Activated T-cell treated with anti-CD3 and anti-CD28 coated beads for 1 hour (primary cell): ENCODE data around the gene COX10.
A peak's percentile ranks its signal among the peaks of the same experiment; 100 is the strongest.
"Not testable (repeated sequence)": the region's sequence is repeated elsewhere in the genome, so short reads cannot be mapped to it uniquely, and the experiment has no call there.

Experiments
- DNase-seq: peaks from one replicate; pipeline ENCODE4 v3.0.0-alpha.2; 2020; ENCODE audit warnings: low read depth

The COX10 gene

DNA sequence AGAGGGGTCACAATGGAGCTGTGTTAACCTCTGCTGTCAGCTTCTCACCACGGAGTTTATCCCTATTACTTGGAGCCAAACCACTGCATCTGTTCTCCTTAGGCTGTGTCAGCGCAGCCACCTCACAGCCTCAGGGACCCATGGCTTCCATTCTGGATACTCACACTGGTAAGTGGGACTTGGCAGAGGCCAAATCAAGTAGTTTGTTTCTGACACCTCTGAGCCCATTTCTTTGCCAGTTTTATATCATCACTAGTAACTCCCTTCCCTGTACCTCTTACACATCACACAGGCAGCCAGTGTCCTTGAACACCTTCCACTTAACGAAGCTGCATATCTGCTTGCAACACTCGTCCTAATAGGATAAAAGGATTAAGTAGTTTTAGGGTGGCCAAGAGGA, 108.5 kb downstream of the COX10 start:
- not testable (repeated sequence) for DNase-seq

DNA sequence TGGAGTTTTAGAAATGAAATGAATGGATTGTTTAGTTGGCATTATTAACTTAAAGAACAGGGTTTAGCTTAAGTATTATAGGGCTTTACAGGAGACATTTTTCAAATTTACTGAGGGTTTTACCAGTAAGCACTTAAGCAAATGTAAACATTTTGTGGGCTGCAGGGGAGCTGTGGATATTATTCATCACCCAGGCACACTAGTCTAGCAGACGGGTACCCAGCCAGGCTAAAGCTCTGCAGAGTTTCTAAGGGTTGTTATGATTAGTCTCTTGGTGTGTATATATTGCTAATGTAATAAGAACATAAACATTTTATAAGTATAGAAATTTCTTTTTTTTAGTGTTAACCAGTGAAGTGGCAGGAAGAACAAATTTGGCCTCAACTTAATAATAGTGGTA, 110.6 kb downstream of the COX10 start:
- not testable (repeated sequence) for DNase-seq

DNA sequence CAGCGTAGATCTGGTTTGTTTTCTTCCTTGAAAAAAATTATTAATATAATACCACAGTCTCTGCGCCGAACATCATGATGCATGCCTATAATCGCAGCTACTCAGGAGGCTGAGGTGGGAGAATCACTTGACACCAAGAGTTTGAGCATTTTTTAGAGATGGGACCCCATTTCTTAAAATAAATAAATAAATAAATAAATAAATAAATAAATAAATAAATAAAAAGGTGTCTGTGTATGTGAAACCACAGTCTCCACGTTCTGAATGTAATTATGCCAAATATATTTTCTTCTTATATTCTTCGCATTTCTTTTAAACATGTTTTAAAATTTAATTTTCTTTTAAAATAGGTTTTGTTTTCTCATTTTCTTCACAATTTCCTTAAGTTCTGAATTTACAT, 112.8 kb downstream of the COX10 start:
- DNase-seq: not testable (repeated sequence)

DNA sequence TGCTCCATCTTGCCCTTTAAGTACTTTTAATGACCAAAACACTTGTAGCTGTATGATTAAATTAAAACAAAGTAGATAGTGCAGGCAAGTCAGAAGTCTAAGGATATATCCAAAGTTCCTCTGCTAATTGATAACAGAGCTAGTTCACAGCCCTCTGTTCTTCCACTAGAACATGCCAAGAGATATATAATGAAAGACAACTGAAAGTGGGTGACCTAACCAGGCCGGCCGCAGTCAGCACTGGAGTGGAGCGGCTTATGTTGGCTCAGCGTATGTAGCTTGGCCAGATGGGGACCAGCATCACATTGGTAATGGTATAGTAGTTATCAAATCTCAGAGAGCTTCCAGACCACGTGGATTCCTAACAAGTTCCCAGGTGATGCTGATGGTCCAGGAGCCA, 115.2 kb downstream of the COX10 start:
- not testable (repeated sequence) for DNase-seq

DNA sequence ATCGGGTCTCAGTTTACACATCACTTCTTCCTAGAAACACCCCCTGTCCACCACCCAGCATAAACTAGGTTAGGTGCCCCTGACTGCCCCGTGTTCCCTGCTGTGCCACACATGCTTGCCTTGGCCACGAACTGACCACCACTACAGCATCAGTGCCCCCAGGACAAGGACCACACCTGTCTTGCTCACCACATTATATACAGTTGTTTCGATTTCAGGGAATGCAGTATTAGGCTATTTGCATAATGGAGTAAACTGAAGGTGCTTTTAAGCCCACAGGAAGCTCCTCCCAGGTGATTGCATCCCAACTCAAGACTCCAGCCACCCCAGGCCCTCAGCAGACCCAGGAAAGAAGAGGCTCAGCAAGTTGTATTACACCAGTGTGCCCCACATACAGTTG, 117.1 kb downstream of the COX10 start:
- not testable (repeated sequence) for DNase-seq

DNA sequence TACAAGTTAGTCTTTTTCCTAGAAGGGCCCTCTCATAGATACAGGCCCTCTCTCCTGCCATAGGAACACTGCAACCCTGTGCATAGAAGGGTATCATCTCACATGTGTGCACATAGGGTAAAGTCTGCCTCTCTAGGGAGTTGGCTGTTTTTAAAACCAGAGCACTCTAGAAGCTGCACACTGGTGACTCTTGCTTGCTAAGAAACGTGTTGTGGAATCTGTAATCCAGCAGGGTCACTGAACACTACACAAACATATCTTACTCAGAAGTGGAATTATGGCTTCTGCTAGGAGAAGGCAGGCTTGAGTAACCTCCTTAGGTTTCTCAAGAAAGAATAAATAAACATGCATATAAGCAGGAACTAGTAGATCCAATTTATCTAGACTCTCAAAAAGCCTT, 121.5 kb downstream of the COX10 start:
- not testable (repeated sequence) for DNase-seq

DNA sequence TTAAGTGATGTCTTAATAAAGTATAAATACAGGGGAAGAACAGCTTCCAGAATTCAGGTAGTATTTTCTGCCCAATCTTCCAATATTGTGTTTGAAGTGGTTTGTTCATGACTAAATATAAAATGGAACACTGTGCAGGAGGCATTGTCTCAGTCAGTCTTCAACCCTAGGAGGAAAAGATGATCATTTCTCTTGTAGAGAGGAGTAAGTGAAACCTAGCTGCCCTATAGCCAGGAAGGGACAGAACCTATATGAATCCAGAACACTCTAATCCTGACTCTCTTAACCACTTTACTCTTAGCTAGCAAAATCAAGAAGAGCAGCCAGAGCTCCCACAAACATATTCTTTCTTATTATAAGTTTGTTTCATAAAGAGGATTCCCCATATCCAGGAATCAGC, 122.2 kb downstream of the COX10 start:
- DNase-seq: not testable (repeated sequence)

DNA sequence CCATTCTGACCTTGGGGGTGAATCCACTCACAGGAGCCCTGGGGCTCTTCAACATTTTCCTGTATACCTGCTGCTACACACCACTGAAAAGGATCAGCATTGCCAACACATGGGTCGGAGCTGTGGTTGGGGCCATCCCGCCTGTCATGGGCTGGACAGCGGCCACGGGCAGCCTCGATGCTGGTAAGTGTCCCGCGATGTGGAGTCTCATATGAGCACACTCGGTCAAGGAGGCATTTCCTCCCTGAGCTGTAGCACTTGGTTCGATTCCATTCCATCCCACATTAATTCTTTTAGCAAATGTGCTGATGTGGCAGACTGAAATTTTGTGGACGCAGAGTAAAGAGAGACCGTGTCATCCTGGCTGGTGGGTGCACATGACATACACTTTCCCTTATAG, 122.7 kb downstream of the COX10 start:
- DNase-seq: not testable (repeated sequence)

DNA sequence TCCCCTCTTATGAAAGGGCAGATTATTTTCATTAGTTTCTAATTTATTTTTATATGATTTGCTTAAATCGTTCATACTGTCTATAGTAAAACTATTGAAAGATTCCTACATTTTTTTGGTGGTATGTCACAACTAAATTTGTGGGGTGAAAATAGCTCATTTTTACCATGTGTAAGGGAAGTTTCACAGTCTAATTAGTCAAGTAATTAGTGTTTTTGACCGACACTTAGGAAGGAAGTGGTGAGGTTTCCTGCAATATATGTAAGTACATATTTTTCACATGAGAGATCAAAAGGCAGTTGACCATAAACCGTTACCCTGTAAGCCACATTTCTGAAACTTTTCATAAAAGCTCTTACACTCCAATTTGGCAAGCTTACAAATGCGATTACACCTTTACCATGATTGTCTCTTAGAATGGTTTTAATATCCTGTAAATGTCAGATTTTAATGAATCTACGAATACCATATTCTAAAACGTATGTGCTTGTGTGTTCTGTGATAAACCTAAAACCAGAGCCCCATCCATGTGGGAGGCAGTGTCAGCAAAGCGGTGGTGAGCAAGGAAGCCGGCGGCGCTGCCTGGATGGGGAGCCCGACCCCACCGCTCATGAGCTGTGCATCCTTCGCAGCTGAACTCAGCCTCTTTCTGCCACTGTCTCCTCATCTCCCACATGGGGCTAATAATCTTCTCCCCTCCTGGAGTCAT, 123.5 kb downstream of the COX10 start:
- not testable (repeated sequence) for DNase-seq

DNA sequence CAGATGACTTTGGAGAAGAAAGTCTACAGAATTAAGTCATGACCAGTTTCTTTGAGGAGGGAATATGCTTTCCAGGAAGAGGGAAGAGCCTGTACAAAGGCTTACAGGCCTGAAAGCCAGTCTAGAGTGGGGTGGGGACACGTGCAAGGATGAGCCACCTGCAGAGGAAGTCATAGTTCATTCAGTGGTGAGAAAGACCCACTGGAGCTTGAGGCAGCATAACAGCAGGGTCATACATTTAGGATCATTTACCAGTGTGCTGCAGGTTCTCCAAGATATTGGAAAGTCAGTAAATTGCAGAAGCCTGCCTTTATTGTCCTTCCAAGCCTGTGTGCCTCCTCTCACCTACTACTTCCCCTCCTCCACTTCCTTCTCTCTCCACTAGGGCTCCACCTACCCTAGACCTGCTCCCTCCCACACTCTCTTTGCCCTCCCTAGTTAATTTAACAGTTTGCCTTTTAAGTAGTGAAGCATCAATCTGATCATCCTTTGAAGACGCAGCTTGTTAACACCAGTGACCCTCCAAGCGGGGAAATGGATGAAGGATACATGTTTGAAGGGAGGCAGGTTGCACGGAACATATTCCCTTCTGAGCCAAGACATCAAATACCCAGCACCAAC, 127.2 kb downstream of the COX10 start:
- DNase-seq: no peak

DNA sequence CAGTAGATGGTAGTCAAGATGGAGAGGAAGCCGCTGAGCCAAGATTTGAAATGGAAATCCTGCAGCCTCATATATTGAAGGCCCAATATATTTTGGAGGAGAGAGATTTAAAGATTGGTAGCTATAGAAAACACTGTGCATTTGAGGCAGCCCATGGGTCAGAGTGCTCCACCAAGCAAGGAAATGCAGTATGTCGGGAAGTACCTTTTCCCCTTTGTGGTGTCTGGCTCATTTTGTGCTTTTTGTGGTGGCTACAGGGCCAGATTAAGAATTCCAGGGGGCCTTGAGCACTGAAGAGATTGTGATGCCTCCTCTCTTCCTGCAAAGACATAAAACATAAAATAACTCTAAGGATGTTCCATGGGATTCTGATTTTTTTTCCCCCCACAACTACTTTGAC, 127.8 kb downstream of the COX10 start:
- no peak for DNase-seq

DNA sequence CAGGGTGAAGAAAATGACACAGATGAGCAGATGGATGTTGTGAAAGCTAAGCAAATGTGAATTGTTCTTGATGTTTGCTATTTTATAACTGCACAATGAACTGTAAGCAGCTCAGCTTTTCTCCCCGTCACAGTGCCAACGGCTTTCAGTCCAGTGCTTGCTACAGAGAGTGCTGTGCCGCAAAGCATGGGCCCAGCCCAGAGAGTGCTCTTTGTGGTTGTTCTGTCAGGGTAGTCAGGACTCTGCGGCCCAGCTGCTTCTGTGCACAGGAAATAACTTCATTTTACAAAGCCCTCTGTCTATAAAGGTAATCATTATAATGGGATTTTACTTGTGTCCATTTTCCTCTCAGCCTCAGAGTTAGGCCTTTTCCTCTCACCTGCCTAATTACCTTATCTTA, 128.3 kb downstream of the COX10 start:
- DNase-seq: peak; percentile 31

DNA sequence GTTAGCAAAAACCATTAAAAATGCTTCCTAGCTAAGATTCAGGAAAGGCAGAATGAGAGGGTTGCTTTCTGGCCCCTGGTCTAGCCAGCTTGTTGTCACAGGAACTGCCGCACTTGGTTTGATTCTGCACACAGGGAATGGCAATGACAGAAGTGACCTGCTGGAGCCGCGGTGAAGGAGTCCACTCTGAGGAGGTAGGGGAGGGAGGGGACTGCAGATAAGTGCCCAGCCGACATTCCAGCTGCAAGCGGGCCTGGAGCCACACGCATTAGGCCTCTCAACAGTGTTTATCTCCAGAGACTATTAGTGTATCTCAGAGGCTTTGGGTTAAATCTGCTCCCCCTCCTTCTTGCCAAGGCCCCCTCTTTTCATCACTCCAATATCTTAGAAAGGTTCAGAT, 128.7 kb downstream of the COX10 start:
- DNase-seq: no peak

DNA sequence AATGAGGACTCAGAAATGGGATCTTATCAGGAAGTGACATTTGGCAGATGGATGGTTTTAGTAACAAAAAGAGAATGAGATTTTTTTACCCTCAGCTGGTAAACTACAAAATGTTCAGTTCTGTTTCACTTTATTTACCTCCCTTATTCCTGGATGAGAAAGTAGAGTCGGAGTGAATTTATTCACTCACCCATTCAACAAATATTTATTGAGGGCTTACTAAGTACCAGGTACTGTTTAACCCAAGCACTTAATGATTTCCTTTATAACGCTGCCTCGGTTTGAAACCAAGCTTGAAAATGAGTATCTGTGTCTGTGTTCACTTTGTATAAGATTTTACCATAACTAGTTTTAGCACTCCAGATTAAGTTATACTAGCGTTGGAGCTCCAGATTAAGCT, 129.3 kb downstream of the COX10 start:
- DNase-seq: no peak

DNA sequence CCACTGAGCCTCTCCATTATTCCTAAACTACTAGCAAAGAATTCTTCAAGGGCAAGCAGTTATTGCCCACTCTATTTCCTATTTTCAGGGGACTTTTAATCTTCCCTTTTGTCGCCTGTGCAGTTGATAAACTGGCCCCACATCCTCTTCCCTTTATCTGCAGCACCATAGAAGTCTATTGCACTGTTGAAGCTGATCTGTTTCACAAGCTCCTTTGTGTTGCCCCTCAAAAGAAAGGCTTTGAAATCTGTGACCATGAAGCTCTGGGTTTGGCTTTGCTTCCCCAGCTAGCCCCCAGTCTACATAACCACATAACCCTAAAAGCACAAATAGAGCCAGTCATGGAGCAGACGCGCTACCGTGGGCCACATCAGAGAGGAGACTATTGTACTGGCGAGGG, 130.3 kb downstream of the COX10 start:
- DNase-seq: no peak

DNA sequence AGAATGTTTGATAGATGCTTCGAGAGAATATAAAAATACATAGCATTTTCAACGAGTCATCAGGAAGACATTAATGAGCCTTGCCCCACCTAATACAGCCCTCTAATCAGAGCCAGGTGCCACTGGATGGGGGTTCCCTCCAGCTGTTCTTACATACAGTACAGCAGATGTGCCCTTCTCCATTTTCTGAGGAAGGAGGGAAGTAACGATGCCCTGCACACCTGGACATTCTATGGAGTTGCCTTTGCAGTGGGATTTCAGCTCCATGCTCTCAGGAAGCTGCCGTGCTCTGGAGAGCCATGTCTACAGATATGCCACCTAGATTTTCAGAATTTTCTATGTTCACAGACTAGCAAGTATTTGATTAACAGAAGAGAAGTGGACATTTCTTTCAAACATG, 131.1 kb downstream of the COX10 start:
- no peak for DNase-seq

DNA sequence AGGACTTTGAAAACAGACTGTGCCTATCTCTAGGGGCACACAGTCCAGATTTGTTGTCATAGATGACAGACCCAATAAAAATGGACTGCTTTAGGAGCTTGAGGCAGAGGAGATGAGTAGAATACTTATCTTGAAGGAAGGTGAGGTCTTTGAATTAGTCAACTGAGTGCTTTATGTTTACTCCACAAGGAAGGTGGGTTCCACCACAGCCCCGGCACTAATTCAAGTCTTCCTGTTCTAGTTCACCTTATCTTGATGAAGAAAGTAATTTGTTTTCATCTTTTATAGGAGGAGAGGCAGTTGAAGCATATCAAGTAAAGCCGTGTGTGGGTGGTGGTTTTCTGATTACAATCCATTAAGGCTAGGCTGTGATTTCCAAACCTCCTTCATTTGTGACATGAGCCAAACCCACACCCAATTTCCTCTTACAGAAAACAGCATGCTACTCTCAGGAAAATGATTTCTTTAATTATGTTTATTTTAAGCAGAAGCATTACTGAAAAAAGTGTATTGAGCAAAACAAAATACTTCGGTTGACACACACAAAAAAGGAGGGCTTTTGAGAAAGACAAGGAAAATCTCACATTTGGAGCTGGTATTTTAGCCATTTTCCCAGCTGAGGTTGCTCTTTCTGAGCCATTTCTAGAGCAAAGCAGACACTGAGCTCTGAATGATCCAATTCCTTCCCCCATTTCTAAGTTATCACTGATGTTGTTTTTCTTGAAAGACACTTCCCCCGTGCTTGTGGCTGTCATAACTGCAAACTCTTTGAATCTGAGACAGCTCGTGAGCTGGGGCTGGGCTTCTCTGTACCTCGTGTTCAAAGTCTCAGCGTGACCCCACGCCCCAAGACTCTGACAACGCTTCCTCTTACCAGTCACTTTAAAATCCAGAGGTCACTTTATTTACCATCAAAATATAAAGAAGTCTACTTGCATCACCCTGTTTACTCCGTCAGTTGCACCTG, 132.0 kb downstream of the COX10 start:
- DNase-seq: peak; percentile 41

DNA sequence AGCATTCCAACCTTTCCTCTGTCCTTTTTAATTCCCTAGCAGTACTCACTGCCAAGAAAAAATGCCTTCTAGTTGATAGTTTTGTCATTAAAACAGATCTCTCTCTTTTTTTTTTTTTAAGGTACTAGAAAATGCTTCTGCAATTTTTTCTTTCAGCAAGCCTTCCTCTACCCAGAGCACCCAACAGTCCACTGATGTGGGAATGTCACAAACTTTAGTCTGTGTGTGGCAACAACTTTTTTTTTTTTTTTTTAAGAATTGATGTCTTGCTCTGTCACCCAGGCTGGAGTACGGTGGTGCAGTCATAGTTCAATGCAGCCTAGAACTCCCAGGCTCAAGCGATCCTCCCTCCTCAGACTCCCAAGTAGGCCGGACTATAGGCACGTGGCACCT, 132.7 kb downstream of the COX10 start:
- no peak for DNase-seq

DNA sequence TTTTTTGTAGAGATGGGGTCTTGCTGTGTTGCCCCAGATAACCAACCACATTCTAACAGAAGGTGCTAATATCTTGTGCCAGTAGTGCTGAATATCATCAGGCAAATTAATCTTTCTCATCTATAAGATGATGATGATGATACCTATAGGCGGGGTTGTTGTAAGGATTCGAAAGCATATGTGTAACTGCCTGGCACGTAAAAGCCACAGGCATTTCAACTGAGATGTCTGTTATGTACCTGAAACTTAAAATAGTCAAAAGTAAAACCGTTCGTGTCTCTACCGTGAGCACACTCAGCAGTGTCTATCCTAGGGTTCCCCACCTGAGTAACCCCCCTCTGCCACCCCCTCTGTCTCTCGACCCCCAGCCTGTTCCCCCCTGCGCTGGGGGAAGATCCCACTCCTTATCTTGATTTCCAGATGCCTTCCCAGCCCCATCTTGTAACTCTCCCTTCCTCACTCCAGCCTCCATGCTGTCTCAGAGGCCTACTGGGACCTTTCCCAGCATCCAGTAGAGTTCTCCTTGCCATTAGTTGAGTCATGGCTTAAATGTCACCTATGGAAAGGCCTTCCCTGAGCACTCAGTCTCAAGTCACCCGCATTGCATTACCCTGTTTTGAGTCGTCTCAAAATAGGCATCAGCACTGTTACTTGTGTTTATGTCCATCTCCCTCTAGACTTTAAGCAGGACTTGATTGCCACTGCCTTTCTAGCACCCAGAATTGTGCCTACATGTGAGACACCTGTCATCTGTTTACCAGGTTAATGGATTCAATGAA, 133.3 kb downstream of the COX10 start:
- no peak for DNase-seq

DNA sequence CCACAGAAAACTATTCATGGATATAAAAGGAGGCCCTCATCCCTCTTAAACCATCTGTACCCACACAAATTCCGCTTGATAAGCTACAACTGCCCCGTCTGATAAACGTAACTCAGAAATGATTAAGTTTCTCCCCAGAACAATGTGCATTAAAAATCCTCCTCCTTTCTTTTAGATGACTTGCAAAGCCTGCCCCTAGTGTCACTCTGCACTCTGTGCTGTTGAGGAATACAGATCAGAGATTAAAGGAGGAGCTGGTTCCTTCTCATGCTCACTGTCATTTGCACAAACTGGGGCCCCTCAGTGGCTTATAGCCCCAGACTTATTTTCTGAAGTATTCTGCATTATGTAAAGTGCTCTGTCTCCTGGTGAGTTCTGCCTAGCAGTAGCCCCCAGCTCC, 134.1 kb downstream of the COX10 start:
- DNase-seq: no peak

DNA sequence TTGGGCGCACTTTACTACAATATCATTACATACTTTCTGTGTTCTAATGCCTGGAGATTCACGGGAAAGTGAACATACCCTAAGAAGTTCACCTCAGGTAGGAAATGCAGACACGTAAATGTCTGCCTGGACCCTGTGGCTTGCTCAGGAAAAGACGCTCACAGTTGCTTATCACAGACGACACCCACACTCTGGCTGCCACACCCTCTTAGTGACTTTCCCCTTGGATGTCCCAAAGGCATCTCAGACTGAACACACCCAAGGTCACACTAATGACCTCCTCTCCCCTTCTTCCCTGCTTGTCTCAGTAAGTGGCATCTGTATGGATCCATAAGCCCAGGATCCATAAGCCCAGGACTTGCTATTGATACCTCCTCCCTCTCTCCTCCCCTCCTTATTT, 134.8 kb downstream of the COX10 start:
- DNase-seq: no peak

DNA sequence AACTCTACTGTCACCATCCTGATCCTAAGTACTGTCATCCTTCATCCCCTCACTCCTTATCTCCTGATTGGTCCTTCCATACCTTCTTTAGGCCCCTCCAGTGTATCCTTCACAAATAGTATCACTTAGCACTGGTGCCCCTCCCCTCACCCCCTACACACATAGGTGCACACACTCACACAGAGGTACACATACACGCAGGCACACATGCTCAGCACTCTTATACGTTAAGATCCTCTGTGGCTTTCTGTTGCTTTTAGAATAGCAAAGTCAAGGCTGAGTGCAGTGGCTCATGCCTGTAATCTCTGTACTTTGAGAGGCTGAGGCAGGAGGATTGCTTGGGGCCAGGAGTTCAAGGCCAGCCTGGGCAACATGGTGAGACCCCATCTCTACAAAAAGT, 135.2 kb downstream of the COX10 start:
- no peak for DNase-seq
